HG02943 (cell line): ENCODE measurements around the gene SLC6A18.
"Not testable (repeated sequence)": the region's sequence is repeated elsewhere in the genome, so short reads cannot be mapped to it uniquely, and the experiment has no call there.

ENCODE experiments used
- ATAC-seq: cut with Tn5 transposase; IDR thresholded peaks from one replicate; pipeline ENCODE4 v1.9.1; 2021; ENCODE audit warnings: mild to moderate bottlenecking, low read depth, moderate library complexity; ENCODE audit not compliant: unreplicated experiment

The SLC6A18 gene

DNA sequence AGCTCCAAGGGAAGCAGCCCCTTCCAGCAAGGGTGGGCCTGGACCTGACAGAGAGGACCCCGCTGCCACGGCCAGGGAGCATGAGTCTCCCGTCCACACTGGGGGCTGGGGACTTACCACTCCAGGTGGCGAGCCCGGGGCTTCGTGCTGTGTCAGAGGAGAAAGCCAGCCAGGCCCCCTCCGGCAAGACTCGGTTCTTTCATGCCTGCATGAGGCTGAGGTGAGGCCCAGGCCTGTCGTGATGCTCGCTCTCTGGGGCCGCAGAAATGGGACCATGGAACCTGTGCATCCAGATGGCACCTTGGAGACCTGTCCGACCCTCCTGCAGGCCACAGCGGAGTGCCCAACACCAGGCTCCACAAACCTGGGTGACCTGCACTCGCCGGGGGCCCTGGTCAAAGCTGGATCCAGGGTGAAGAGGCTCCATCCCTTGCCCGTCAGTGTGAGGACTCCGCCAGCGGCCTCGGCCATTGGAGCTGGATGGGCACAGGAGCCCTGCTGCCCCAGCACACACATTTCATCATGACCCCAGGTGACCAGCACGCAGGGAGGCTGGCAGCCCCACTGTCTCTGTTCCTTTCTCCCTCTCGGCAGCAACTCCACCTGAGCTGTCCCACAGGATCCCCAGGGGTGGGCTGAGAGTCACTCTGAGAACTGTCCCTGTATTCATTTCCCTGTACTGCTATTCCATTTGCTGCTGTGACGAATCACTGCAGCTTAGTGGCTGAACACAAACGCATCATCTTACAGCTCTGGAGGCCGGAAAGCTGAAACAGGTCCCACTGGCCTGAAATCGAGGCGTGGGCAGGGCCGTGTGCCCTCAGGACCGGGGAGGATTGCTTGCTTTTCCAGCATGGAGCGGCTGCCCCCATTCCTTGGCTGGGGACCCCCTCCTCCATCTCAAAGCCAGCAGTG, 24.4 kb downstream of the SLC6A18 start:
- ATAC-seq: no peak

DNA sequence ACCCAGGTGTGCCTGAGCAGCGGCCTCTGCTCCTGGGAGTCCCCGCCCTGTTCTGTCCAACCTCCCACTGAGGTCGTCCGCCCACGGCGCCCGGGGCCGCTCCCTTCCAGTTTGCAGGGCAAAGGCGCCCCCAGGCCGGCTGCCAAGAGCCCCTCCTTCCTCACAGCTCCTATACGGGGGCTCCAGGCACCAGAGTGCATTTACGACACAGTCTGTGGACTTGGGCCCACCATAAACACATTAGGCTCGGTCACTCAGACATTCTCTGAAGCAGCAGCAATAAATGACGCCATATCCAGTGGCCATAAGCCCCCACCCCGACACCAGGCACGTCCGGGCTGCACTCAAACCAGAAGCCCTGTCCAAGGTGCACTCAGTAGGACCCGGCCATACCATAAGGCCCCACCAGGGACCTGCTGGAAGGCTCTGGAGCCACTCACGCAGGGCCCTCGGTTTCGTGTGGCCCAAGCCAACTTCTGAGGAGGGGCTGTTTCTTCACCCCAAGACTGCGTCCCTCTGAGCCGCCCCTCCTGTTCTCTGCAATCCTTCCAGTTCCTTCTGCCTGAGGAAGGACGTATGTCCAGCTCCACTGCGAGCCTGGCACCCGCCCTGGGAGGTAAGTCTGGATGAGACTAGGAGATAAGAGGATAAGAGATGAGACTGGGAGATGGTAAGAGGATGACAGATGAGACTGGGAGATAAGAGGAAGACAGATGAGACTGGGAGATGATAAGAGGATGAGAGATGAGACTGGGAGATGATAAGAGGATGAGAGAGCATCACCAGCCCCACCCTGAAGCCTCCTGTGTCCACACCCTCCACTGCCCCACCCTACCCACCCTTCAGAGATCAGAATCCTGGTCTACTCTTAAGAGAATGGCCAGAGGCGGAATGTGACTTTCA, 26.7 kb downstream of the SLC6A18 start:
- no peak for ATAC-seq

DNA sequence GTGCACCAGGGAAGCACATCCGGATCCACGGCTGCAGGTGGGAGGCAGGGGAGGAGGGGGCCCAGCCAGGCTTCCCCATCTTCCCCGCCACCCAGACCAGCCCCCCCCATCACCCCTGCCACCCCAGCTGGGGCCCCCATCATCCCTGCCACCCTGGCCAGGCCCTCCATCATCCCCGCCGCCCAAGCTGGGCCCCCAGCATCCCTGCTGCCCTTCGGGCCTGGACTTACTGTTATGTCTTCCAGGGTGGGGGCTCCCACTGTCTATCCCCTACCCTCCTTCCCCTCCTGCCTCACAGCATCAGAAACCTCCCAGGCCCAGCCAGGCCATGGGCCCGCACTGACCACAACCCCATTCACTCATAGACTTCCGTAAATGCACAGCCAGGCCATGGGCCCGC, 27.5 kb downstream of the SLC6A18 start:
- ATAC-seq: no peak

DNA sequence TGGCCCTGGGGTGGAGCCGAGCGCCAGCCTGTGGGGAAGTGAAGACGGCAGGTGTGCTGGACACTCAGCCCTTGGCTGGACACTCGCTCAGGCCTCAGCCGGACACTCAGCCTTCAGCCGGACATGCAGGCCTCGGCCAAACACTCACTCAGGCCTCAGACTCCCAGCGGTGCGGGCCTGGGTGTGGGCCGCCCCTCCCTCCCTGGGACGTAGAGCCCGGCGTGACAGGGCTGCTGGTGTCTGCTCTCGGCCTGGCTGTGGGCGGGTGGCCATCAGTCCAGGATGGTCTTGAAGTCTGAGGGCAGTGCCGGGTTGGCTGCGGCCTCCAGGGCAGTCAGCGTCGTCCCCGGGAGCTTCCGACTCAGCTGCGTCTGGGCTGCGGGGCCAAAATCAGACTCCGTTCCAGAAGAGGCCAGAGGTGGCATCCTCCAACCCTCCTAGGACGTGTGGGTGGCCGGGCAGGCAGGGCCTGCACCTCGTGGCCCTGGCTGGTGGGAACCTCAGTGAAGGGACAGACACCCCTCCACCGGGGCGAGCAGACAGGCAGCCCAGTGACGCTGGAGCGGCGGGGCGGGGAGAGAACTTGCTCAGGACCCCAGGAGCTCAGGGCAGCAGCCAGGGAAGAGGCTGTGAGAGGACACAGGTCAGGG, 28.4 kb downstream of the SLC6A18 start:
- ATAC-seq: no peak

DNA sequence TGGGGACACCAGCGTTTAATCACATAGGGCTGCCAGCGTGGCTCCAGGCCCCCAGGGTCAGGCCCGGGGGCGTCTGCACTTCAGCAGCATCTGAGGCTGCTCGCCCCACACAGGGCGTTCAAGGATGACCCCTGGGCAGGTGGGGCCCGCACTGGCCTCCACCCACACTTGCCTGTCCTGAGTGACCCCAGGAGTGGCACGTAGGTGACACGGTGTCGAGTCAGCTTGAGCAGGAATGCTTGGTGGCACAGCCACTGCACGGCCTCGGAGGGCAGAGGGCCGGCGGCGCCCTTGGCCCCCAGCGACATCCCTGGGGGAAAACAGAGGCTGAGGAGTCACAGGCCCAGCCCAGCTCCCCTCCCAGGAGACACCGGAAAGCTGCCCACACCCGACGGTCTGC, 29.0 kb downstream of the SLC6A18 start:
- ATAC-seq: no peak

DNA sequence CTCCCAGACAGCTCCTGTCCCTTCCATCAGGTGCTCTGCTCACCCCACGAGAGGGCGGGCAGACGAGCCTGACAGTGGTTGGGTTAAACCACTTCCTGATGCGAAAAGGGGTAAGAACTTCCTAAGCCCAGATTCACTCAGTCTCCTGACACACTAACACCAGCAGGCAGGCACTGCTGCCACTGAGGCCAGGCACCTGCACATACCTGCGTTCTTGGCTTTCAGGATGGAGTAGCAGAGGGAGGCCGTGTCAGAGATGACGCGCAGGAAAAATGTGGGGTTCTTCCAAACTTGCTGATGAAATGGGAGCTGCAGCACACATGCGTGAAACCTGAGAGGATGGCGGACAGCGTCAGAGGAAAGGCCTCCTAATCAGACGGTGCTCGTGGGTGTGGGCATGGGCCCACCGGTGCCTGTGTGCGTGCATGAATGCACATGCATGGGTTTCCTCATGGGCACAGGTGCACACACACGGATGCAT, 29.9 kb downstream of the SLC6A18 start:
- no peak for ATAC-seq

DNA sequence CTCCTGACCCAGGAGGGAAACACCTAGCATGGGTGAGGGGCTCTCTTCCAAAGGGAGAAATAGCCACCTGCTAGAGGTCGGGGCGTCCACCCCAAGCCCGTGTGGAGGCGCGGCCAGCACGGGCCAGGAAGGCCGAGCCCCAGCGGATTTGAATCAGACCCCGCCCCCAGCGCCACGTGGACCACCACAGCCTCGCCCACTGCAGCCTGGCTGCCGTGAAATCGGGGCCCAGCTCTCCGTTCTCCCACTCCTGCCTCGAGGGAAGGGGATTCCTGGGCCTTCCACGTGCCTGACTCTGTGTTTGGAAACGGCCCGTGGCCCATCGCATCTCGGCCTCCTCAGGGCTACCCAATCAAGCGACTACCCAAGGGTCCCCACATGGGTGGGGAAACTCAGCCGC, 31.6 kb downstream of the SLC6A18 start:
- ATAC-seq: no peak

DNA sequence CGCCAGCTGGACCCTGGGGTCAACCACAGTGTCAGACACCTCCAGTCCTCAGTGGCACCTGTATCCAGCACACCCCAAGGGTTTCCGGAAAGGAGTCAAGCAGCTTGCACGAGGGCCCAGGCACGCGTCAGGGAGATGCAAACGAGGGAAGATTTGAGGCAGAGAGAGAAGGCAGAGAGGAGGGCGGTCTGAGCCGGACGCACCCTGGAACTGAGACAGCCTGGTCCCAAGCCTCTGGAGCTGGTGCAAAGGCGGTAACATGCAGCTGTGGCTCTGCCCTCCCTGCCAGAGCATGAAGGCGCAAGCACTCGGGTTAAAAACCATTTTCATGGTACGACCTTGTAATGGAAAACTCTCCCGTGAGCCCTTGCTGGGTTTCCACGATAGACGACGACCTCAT, 32.2 kb downstream of the SLC6A18 start:
- ATAC-seq: no peak

DNA sequence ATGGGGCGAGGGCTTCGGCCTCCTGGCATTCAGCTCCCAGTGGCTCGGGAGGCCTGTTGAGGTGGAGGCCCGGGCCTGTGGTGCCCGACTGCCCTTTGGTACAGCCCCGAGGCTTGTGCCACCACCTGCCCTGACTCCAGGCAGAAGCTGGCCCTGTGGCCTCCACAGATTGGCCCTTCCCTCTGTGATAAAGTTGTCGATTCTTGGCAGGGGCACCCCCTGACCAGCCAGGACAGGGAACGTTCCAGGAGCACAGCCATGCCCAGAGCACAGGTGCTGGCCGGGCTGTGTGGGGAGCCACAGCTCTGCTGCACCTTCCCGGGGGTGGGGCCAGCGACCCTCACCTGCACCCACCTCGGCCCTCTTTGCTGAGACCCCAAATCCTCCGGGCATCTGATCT, 32.7 kb downstream of the SLC6A18 start:
- no peak for ATAC-seq

DNA sequence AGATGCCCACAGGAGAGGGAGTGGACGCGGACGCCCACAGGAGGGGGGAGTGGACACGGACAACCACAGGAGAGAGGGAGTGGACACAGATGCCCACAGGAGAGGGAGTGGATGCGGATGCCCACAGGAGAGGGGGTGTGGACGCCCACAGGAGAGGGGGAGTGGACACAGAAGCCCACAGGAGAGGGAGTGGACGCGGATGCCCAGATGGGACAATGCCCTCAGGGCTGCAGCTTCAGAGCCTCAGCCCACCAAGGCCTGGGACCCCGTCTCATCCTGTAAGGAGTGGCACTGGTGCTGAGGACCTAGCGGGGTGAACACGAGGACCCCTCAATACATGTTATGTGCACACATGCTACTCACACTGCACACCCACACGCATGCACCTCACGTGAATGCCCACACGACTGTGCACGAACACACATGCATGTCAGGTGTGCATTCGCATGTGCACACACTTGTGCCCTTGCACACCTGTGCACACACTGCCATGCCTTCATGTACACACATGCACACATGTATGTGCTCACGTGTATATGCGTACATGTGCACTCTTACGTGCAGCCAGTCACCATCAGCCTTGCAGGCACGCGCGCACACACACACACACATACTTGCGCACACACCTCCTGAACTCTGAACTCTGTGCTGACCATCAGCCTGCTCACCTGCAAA, 34.8 kb downstream of the SLC6A18 start:
- ATAC-seq: no peak

DNA sequence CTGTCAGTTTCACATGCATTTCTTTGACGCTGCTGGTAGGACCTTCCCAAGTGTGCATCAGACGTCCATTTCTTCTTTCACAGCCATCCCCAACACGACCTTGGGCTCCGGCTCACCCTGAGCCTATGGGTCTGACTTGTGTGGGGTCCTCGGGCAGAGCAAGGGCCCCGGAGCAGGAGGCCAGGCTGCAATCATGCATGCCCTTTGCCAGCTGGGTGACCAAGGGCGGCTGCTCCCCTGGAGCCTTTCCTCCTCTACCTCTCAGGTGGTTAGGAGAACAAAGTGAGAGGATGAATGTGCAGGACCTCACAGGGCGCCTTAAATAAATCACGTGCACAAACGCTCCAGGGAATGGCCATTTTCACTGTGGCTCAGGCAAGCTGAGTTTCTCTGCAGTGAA, 36.5 kb downstream of the SLC6A18 start:
- ATAC-seq: no peak

DNA sequence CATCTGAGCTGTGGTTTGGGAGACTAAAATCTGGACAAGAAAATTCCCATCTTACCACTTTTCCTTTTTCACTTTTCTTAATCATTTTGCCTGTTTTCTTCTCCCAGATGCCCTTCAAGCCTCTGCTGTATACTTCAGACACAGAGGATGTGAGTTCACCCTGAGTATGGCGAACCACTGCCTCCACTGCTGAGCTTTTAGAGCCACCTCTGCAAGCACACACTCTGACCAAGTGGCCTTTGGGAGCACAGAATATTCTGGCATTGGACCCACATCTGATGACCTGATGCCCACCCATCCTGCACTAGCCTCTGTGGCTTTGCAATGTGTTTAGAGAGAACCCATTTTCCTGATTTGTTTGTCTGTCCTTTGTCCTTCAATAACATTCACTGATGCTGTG, 37.2 kb downstream of the SLC6A18 start:
- ATAC-seq: no peak

DNA sequence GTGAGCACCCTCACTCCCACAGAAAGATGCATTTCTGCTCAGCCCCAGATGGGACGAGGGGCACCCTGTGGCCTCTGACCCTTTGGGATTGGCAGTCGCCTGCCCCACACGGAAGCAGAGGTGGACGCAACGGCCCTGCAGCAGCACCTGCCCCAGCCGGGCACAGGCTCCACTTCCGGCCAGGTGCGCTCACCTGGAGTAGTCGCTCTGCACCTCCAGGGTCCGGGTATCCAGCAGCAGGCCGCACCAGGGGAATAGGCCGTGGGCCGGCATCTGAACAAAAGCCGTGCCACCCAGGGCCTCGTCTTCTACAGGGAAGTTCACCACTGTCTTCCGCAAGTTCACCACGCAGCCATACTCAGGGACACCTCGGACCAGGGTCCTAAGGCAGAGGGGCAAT, 39.0 kb downstream of the SLC6A18 start:
- ATAC-seq: no peak

DNA sequence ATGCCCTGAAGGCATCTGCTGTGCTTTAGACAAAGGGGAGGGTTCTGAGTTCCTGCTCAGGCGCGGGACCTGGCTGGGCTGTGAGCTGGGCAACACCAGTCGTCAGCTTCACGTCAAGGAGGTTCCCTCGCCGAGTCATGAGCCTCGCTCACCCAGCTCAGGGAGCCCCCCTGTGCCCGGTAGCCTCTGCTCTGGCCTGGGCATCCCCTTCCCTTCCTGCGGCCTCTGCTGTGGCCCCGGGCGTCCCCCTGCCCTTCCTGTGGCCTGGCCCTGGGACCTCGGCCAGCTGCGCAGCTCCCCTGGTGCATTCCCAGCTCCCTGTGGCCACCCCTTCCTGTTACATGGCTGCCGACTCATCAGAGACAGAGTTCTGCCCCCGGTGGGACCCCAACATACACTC, 39.8 kb downstream of the SLC6A18 start:
- no peak for ATAC-seq

DNA sequence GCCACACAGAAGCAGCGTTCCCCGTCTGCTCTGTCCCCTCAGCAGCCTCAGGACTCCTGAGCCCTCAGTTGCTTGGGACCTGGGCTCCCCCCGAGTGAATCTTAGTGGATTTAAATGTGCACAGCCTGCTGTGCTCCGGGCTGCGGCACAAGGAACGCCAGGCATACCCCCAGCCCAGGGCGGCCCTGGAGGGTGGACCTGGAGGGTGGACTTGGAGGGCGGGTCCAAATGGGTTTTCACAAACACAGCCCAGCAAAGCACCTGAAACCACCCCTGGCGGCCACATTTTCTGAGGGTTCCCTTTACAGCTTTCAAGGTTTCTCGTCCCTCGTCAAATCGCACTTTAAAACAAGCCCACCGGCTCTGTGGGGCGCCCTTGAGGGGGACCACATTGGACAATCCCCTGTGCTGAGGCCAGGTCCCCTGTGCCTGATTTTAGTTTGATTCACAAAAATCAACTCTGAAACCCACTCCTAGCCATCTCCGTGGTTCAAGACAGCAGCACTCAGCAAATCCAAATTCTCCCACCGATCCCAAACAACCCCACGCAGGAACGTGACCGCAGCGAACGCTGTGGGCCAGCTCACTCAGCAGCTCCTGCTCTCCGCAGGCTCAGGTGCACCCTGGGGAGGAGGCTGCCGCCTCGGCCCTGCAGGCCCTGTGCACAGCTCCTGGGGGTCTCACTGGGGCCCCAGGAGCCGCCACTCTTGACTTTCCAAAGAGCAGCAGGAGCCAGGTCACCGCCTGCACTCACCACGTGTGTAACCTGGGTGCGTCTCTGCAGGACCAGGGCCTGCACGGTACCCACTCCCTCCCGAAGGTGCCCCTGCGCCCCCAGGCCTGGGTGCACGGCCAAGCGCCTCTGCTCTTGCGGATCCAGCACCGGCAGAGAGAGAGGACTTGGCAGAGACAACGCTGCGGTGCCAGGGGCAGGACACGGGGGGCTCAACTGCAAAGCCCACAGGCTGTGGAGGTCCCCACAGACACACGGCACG, 40.6 kb downstream of the SLC6A18 start:
- no peak for ATAC-seq

DNA sequence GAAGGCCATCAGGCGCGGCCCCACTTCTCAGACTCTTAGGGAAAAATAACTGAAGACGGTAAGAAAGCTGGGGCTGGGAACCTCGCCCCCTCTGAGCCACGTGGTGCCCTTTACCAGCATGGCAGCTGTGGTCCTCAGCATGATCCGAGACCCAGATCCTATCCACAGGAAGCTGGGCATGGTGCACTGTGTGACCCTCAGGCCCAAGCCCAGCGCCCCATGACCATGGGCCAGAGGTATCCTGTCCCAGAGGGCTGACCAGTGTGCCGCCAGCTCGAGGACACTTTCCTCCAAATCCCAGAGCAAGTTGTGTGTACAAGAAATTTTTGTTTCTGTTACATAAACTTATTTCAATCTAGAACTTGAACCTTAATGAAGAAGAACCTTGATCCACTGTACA, 41.6 kb downstream of the SLC6A18 start:
- ATAC-seq: no peak

DNA sequence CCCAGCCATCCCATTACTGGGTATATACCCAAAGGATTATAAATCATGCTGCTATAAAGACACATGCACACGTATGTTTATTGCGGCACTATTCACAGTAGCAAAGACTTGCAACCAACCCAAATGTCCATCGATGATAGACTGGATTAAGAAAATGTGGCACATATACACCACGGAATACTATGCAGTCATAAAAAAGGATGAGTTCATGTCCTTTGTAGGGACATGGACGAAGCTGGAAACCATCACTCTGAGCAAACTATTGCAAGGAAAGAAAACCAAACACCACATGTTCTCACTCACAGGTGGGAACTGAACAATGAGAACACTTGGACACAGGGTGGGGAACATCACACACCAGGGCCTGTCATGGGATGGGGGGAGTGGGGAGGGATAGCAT, 42.3 kb downstream of the SLC6A18 start:
- ATAC-seq: not testable (repeated sequence)

DNA sequence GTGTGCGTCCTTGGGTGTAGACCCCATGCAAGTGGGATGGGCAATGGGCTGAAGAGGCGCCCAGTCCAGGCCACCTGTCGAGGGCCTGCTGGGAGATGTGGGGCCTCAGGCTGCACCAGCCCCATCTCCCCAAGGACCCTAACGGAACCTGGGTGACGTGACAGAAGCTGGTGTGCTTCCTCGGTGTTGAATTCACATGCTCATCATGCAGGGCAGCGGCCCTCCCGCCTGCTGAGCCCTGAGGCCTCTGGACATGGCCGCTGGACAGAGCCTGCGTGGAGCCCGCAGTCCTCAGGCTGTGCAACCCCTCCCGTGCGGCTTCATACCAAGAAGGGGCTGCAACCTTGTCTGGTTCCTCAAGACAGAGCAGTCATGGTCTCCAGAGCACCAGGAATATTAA, 42.9 kb downstream of the SLC6A18 start:
- ATAC-seq: no peak

DNA sequence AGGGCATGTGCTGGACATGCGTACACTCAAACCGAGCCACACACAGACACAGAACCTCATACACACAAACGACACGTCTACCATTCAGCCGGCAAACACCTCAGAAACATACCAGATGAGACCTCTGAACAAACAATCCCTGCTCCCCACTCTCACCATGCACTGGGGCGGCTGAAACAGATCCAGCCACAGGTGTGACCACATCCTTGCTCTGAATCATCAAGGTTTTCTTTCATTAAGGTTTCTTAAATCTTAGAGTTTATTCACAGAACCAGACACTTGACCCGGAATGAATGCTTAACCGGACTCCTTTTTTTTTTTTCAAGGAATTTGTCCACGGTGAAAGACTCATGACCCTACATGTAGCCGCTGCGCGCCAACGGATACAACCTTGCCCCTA, 43.5 kb downstream of the SLC6A18 start:
- ATAC-seq: no peak
